ENCODE measurements around the gene RAB25.

DNA sequence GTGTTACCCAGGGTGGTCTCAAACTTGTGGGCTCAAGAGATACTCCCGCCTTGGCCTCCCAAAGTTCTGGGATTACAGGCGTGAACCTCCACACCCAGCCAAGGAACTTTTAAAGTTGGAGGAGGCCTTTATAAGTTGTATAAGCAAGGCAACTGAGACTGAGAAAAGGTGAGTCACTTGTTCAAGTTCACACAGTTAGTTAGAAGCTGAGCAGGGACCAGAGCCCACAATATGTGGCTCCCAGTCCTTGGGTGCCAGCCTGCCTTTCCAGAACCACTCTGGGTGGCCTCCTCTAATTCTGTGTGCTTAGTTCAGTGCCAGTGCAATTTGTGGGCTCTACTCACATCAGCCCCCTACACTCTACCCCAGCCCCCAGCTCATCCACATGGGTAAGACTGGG, 3.7 kb downstream of the RAB25 start:
- TF ChIP-seq, protein P1, sequence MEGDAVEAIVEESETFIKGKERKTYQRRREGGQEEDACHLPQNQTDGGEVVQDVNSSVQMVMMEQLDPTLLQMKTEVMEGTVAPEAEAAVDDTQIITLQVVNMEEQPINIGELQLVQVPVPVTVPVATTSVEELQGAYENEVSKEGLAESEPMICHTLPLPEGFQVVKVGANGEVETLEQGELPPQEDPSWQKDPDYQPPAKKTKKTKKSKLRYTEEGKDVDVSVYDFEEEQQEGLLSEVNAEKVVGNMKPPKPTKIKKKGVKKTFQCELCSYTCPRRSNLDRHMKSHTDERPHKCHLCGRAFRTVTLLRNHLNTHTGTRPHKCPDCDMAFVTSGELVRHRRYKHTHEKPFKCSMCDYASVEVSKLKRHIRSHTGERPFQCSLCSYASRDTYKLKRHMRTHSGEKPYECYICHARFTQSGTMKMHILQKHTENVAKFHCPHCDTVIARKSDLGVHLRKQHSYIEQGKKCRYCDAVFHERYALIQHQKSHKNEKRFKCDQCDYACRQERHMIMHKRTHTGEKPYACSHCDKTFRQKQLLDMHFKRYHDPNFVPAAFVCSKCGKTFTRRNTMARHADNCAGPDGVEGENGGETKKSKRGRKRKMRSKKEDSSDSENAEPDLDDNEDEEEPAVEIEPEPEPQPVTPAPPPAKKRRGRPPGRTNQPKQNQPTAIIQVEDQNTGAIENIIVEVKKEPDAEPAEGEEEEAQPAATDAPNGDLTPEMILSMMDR (IDR thresholded peaks at IDR 0.05) = no peak
- TF ChIP-seq CHD2 (IDR thresholded peaks at IDR 0.05; ENCODE audit: low read length, partially characterized antibody) = no peak
- no peak for TF ChIP-seq NFE2L2 (conservative IDR thresholded peaks at IDR 0.05; ENCODE audit: low read length)
- TF ChIP-seq, protein P2, sequence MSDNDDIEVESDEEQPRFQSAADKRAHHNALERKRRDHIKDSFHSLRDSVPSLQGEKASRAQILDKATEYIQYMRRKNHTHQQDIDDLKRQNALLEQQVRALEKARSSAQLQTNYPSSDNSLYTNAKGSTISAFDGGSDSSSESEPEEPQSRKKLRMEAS (IDR thresholded peaks at IDR 0.05) = no peak
- no peak for TF ChIP-seq E2F6 (IDR thresholded peaks at IDR 0.05; ENCODE audit: borderline replicate concordance, low read depth)
- no peak for TF ChIP-seq RCOR1 (IDR thresholded peaks at IDR 0.05; ENCODE audit: low read depth, low read length)
- no peak for TF ChIP-seq MYC (IDR thresholded peaks at IDR 0.05; ENCODE audit: borderline replicate concordance, low read length)
- no peak for TF ChIP-seq POLR2A (IDR thresholded peaks at IDR 0.05; ENCODE audit: low read length)
- TF ChIP-seq JUNB (IDR thresholded peaks at IDR 0.05) = no peak
- no peak for TF ChIP-seq EP300 (IDR thresholded peaks at IDR 0.05)
- TF ChIP-seq FOSL2 (IDR thresholded peaks at IDR 0.05) = no peak
- TF ChIP-seq FOSL2 (CRISPR knock-in tag; IDR thresholded peaks at IDR 0.05) = no peak
- TF ChIP-seq POLR2AphosphoS2 (conservative IDR thresholded peaks at IDR 0.05; ENCODE audit: low read length) = no peak
- no peak for TF ChIP-seq PHF8 (IDR thresholded peaks at IDR 0.05; ENCODE audit: borderline replicate concordance, low read depth)
